GM18508 (cell line): ENCODE data around the gene ORMDL3.
"Not testable (repeated sequence)": the region's sequence is repeated elsewhere in the genome, so short reads cannot be mapped to it uniquely, and the experiment has no call there.

Source experiments
- ATAC-seq: cut with Tn5 transposase; IDR thresholded peaks from one replicate; pipeline ENCODE4 v1.9.1; 2021; ENCODE audit warnings: moderate number of reproducible peaks; ENCODE audit not compliant: insufficient read depth, unreplicated experiment

The ORMDL3 gene

GRCh38 chr17:39887078-39887477 lies 40.3 kb downstream of the ORMDL3 start:
- no peak for ATAC-seq

- ATAC-seq: not testable (repeated sequence)
Observed at GRCh38 chr17:39886102-39886501, 41.3 kb downstream of the ORMDL3 start.

- ATAC-seq: no peak
Observed at GRCh38 chr17:39872751-39873150, 54.6 kb downstream of the ORMDL3 start.

GRCh38 chr17:39871801-39872200 lies 55.6 kb downstream of the ORMDL3 start:
- ATAC-seq: no peak
